ENCODE measurements around the gene GPR108. TPM values are rescaled to one million over a fixed set of nuclear protein-coding genes. Genes with fewer than 3 reads are reported as not detected.
A peak's percentile ranks its signal among the peaks of the same experiment; 100 is the strongest.

The GPR108 gene
- polyA plus RNA-seq, 1 of the 3 experiments (the other 2 are of a cell fraction), result 54.2 TPM

- ChIA-PET POLR2A (no interaction called here), CTCF (no interaction called here)
- Histone ChIP-seq H3K4me3 (ENCODE audit: low read depth in 2 of 2, low read length in 1 of 2) (no peak overlapping the region), H4K20me1 (ENCODE audit: insufficient read depth) (no peaks in the 10 kb centered on the region), H3K9ac (no peak overlapping the region), H3K79me2 (ENCODE audit: insufficient read depth) (no peaks in the 10 kb centered on the region), H2AFZ (ENCODE audit: low read depth) (no peak overlapping the region), H3K4me2 (no peak overlapping the region), H3K9me2 (no peaks in the 10 kb centered on the region), H3F3A (replicated peaks; ENCODE audit: insufficient read depth) (peaks cover 6% of the 10 kb centered on the region), H3K9me3 (no peaks in the 10 kb centered on the region), H3K27me3 (ENCODE audit: insufficient read depth) (peaks cover 27% of the 10 kb centered on the region), H3K36me3 (replicated peaks in 1 of 2; ENCODE audit: control insufficient read depth in 1 of 2, insufficient read depth in 2 of 2, low read length in 1 of 2) (no peaks in the 10 kb centered on the region), H3K27ac (ENCODE audit: low read depth in 2 of 2, low read length in 1 of 2) (no peak overlapping the region), H3K4me1 (ENCODE audit: control insufficient read depth in 1 of 2, insufficient read depth in 2 of 2, low read depth in 1 of 2, low read length in 1 of 2) (no peaks in the 10 kb centered on the region)
- TF ChIP-seq FOXM1 (IDR thresholded peaks at IDR 0.05; ENCODE audit: low read depth) (no peak), CTCF (IDR thresholded peaks at IDR 0.05) (no peak), SIN3A (IDR thresholded peaks at IDR 0.05; ENCODE audit: borderline replicate concordance, low read depth, low read length) (no peak), USF1 (IDR thresholded peaks at IDR 0.05; ENCODE audit: borderline replicate concordance, low read depth) (no peak), MAX (IDR thresholded peaks at IDR 0.05; ENCODE audit: low read depth) (no peak), EP300 (IDR thresholded peaks at IDR 0.05; ENCODE audit: borderline replicate concordance in 1 of 2, low read depth in 1 of 2, low read length in 1 of 2) (no peak), JUND (IDR thresholded peaks at IDR 0.05) (no peak), ZBTB33 (IDR thresholded peaks at IDR 0.05; ENCODE audit: borderline replicate concordance, low read depth) (no peak), NRF1 (IDR thresholded peaks at IDR 0.05; ENCODE audit: low read depth, low read length) (no peak), MXI1 (IDR thresholded peaks at IDR 0.05; ENCODE audit: low read depth, low read length) (no peak), NFIC (IDR thresholded peaks at IDR 0.05; ENCODE audit: borderline replicate concordance) (no peak), RCOR1 (IDR thresholded peaks at IDR 0.05; ENCODE audit: low read length) (no peak), TEAD4 (IDR thresholded peaks at IDR 0.05; ENCODE audit: borderline replicate concordance, insufficient read depth) (no peak), ELF1 (IDR thresholded peaks at IDR 0.05) (no peak), RFX5 (IDR thresholded peaks at IDR 0.05; ENCODE audit: low read length) (no peak), FOXJ3 (CRISPR knock-in tag; IDR thresholded peaks at IDR 0.05) (no peak), TAF1 (IDR thresholded peaks at IDR 0.05; ENCODE audit: borderline replicate concordance, low read depth, low read length) (no peak)
- peak; percentile 75 for DNase-seq
- 20% methylated on average over 8 of the region's 21 CpGs for WGBS (ENCODE audit: low lambda C conversion rate)
Measured at GRCh38 chr19:6718741-6719539, 18.4 kb downstream of the GPR108 start.

Measured in SK-N-SH (cell line).